IMR-90 (cell line): ENCODE measurements around the gene MILR1.
"Not testable (repeated sequence)": the region's sequence is repeated elsewhere in the genome, so short reads cannot be mapped to it uniquely, and the experiment has no call there.

Experiments
- CEBPB ChIP-seq: IDR thresholded peaks from 2 replicates; pipeline ENCODE4 v1.6.1; 2012; ENCODE audit warnings: low read depth, low read length, improper control_type of control experiment
- POLR2A ChIP-seq: IDR thresholded peaks from 2 replicates; pipeline ENCODE4 v1.6.1; 2012; ENCODE audit warnings: mild to moderate bottlenecking, low read depth, low read length
- RAD21 ChIP-seq: IDR thresholded peaks from 2 replicates; pipeline ENCODE4 v1.6.1; 2012; ENCODE audit warnings: low read length, improper control_type of control experiment
- RFX5 ChIP-seq: IDR thresholded peaks from 2 replicates; pipeline ENCODE4 v1.8.0; 2012; ENCODE audit warnings: low read depth, mild to moderate bottlenecking, low read length, moderate library complexity
- TF ChIP-seq, protein P1 (sequence below): conservative IDR thresholded peaks from 2 replicates; pipeline ENCODE4 v1.5.1; 2012; ENCODE audit warnings: mild to moderate bottlenecking, low read depth, low read length, improper control_type of control experiment

GRCh38 chr17:64459818-64460217, 10.9 kb downstream of the MILR1 start:
- TF ChIP-seq RAD21, POLR2A, CEBPB, RFX5: not testable (repeated sequence)
- TF ChIP-seq, protein P1, sequence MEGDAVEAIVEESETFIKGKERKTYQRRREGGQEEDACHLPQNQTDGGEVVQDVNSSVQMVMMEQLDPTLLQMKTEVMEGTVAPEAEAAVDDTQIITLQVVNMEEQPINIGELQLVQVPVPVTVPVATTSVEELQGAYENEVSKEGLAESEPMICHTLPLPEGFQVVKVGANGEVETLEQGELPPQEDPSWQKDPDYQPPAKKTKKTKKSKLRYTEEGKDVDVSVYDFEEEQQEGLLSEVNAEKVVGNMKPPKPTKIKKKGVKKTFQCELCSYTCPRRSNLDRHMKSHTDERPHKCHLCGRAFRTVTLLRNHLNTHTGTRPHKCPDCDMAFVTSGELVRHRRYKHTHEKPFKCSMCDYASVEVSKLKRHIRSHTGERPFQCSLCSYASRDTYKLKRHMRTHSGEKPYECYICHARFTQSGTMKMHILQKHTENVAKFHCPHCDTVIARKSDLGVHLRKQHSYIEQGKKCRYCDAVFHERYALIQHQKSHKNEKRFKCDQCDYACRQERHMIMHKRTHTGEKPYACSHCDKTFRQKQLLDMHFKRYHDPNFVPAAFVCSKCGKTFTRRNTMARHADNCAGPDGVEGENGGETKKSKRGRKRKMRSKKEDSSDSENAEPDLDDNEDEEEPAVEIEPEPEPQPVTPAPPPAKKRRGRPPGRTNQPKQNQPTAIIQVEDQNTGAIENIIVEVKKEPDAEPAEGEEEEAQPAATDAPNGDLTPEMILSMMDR: not testable (repeated sequence)
